Sigmoid colon (tissue), 7 donors: ENCODE data around the gene APBB3. TPM values are rescaled to one million over a fixed set of nuclear protein-coding genes. Genes with fewer than 3 reads are reported as not detected.

Experiments
- DNase-seq: peaks from one replicate; pipeline ENCODE4 v3.0.0-alpha.2; 2019
- H3K27ac ChIP-seq, 4 donors: fragments of 200-600 bp; sonication (generic); one replicate each; pipeline ENCODE4 v1.5.1; 2016 to 2019; ENCODE audit warnings: mild to moderate bottlenecking in 1 of 4
- H3K27me3 ChIP-seq, 3 donors: fragments of 200-600 bp; sonication (generic); one replicate each; pipeline ENCODE4 v1.5.1; 2019; ENCODE audit warnings: mild to moderate bottlenecking in 1 of 3
- H3K36me3 ChIP-seq, 4 donors: fragments of 200-600 bp; sonication (generic); one replicate each; pipeline ENCODE4 v1.5.1; 2016 to 2019
- H3K4me1 ChIP-seq, 4 donors: fragments of 200-600 bp; sonication (generic); one replicate each; pipeline ENCODE4 v1.5.1; 2017 to 2019
- H3K4me3 ChIP-seq, 4 donors: fragments of 200-600 bp; sonication (generic); one replicate each; pipeline ENCODE4 v1.5.1; 2017 to 2019; ENCODE audit warnings: mild to moderate bottlenecking in 2 of 4, moderate library complexity in 1 of 4
- H3K9me3 ChIP-seq, 4 donors: fragments of 200-600 bp in 3 of 4; sonication (generic) in 3 of 4; one replicate each; pipeline versions ENCODE4 v1.5.1 to v1.6.1; 2013 to 2019
- EP300 ChIP-seq, 4 donors: sonication (generic); formaldehyde crosslinking; IDR thresholded peaks; one replicate each; pipeline ENCODE4 v1.6.1; 2017; ENCODE audit warnings: antibody characterized with exemption in 4 of 4
- POLR2A ChIP-seq, 2 donors: fragments of 450-650 bp; IDR thresholded peaks; one replicate each; pipeline ENCODE4 v1.6.1; 2016; ENCODE audit warnings: antibody characterized with exemption in 2 of 2, mild to moderate bottlenecking in 2 of 2, moderate library complexity in 2 of 2
- POLR2AphosphoS5 ChIP-seq, 4 donors: sonication (generic); formaldehyde crosslinking; IDR thresholded peaks; one replicate each; pipeline ENCODE4 v1.6.1; 2017; ENCODE audit warnings: antibody characterized with exemption in 4 of 4
- WGBS, 2 donors: extraction: QIAGEN DNeasy Blood & Tissue Kit; methylation state at CpG; one replicate each; pipeline ENCODE4 v1.1.7; 2013; 5-methylcytosine and 5-hydroxymethylcytosine counted together
- intact Hi-C: fragments of 100-400 bp; cut with DNase I; formaldehyde crosslinking; loops from one replicate; pipeline ENCODE4 v1.15.1; 2023
- polyA plus RNA-seq, 3 donors: library from polyadenylated mRNA; stranded (reverse); fragments of 200-250 nt; gene quantifications; one replicate each; pipeline ENCODE4 v1.2.3, GENCODE V29; 2013
- total RNA-seq, 4 donors: library from RNA; depleted of rRNA; stranded (reverse); fragments of >200 nt; gene quantifications; one replicate each; pipeline ENCODE4 v1.1.0, GENCODE V29; 2016
- TF ChIP-seq, protein P1 (sequence below), 4 experiments: fragments of 450-650 bp in 3 of 4; fragments of 200-600 bp in 1 of 4; IDR thresholded peaks; one replicate each; pipeline ENCODE4 v1.5.1; 2016 to 2019; ENCODE audit warnings: antibody characterized with exemption in 4 of 4, mild to moderate bottlenecking in 3 of 4, moderate library complexity in 2 of 4
- donor health status: healthy with polysubstance abuse.
- donor health status: Bipolar disorder and iron deficiency.
- donor health status: healthy.

Gene APBB3
- total and polyA plus RNA-seq, 7 donors, result 4.2 to 27.9 (median 14.3) TPM

DNA sequence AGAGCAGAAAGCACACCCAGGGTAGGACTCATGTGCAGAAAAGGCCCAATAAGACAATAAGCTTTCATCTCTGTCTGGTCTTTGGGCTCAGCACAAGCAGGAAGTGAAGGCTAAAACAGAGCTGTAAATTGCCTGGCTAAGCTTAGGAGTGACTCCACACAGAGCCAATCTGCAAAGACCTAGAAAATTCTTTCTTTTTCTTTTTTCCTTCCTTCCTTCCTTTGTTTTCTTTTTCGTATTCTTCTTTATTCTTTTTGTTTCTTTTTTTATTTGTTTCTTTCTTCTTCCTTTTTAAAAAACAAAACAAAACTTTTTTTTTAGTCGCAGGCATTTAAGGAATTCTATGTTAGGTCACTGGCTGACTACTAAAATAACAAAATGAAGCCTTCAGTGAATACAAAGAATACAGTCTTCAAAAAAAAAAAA, 12.4 kb upstream of the APBB3 start:
- no peak overlapping the region for H3K4me3 ChIP-seq
- intact Hi-C loops, result no loop called here
- H3K27ac ChIP-seq, result peak overlapping the region in 2 of 4 donors; percentile 6 to 7
- H3K27me3 ChIP-seq, result no peaks in the 10 kb centered on the region
- no peaks in the 10 kb centered on the region for H3K9me3 ChIP-seq
- TF ChIP-seq EP300 (IDR thresholded peaks at IDR 0.05) (no peak), POLR2AphosphoS5 (IDR thresholded peaks at IDR 0.05) (no peak), POLR2A (IDR thresholded peaks at IDR 0.05) (no peak)
- TF ChIP-seq, protein P1, sequence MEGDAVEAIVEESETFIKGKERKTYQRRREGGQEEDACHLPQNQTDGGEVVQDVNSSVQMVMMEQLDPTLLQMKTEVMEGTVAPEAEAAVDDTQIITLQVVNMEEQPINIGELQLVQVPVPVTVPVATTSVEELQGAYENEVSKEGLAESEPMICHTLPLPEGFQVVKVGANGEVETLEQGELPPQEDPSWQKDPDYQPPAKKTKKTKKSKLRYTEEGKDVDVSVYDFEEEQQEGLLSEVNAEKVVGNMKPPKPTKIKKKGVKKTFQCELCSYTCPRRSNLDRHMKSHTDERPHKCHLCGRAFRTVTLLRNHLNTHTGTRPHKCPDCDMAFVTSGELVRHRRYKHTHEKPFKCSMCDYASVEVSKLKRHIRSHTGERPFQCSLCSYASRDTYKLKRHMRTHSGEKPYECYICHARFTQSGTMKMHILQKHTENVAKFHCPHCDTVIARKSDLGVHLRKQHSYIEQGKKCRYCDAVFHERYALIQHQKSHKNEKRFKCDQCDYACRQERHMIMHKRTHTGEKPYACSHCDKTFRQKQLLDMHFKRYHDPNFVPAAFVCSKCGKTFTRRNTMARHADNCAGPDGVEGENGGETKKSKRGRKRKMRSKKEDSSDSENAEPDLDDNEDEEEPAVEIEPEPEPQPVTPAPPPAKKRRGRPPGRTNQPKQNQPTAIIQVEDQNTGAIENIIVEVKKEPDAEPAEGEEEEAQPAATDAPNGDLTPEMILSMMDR (IDR thresholded peaks at IDR 0.05), result no peak
- WGBS, 2 donors, result 65 to 73% methylated on average over 2 of the region's 2 CpGs
- no peaks in the 10 kb centered on the region for H3K36me3 ChIP-seq
- no peak for DNase-seq
- no peaks in the 10 kb centered on the region for H3K4me1 ChIP-seq

DNA sequence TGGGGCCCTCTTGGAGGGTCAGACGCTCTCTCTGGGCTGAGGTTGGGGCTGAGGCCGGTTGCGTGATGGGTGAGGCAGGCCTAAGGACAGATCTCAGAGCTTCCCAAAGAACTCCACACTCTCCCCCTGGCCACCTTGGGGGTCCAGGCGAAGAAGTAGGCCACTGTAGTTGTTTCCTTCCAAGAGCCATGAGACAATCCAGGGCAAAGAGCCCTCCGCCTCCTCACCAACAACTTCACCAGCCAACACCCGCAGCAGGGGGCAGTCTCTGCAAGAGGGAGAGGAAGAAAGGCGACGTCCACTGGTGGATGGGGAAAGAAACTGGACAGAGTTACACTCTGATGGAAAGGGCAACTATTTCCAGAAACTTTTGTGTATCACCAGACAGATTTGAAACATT, 10.9 kb upstream of the APBB3 start:
- intact Hi-C loops, result no loop called here
- no peak for TF ChIP-seq POLR2A (IDR thresholded peaks at IDR 0.05)
- TF ChIP-seq, protein P1 (IDR thresholded peaks at IDR 0.05), result peak in 1 of 4 experiments; percentile 38
- no peak for TF ChIP-seq POLR2AphosphoS5 (IDR thresholded peaks at IDR 0.05)
- no peak for TF ChIP-seq EP300 (IDR thresholded peaks at IDR 0.05)
- no peaks in the 10 kb centered on the region for H3K9me3 ChIP-seq
- no peaks in the 10 kb centered on the region for H3K27me3 ChIP-seq
- DNase-seq, result peak; percentile 79
- no peak overlapping the region for H3K27ac ChIP-seq
- H3K4me1 ChIP-seq, result peaks cover 0 to 7% (median 3%) of the 10 kb centered on the region in 4 donors
- peaks cover 0 to 3% (median 0%) of the 10 kb centered on the region in 4 donors for H3K36me3 ChIP-seq
- H3K4me3 ChIP-seq, result no peak overlapping the region
- 60 to 86% methylated on average over 8 of the region's 8 CpGs for WGBS, 2 donors

DNA sequence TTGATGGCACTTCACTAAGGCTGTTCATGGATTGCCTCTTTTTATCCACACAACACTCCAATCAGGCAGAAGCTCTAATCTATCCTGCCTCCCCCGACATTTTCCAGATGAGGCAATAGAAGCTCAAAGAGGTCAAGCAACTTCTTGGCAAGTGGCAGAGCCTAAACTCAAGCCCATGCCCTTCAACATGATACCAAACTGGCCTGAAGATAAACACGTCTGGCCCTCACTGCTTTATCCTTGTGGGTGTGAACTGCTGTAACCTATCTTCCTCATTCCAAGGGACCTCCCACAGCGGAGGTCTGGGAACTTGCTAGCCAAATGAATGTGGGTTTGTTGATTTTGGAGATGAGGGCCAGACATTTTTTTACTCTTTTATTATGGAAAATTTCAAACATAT, 9.8 kb upstream of the APBB3 start:
- TF ChIP-seq POLR2A (IDR thresholded peaks at IDR 0.05) (no peak), POLR2AphosphoS5 (IDR thresholded peaks at IDR 0.05) (no peak), EP300 (IDR thresholded peaks at IDR 0.05) (no peak)
- intact Hi-C loops, result no loop called here
- H3K27ac ChIP-seq, result no peak overlapping the region

DNA sequence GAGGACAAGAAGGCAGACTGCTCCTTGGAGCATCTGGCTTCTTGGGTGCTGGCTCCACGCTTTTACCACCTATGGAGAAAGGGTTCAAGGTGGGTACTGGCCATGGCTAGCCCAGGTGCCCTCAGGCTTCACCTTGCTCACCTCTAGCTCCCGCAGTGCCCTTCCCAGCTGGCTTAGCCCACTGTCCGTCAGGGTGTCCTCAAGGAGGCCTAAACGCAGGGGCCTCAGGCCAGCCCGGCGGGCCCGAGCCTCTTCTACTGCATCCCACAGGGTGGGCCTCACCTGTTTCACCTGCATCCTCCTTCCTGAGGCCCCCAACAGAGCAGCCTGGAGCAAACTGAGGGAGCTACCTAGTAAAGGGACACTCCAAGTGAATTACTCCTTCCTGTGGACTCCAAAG, 9.3 kb upstream of the APBB3 start:
- intact Hi-C loops, result no loop called here
- WGBS, 2 donors, result 96 to 98% methylated on average over 7 of the region's 7 CpGs
- Histone ChIP-seq H3K4me3 (no peak overlapping the region), H3K27ac (no peak overlapping the region), H3K9me3 (no peaks in the 10 kb centered on the region), H3K27me3 (no peaks in the 10 kb centered on the region), H3K36me3 (peaks cover 0 to 9% (median 0%) of the 10 kb centered on the region in 4 donors), H3K4me1 (peaks cover 0 to 16% (median 8%) of the 10 kb centered on the region in 4 donors)
- TF ChIP-seq, protein P1 (IDR thresholded peaks at IDR 0.05), result no peak
- TF ChIP-seq POLR2AphosphoS5 (IDR thresholded peaks at IDR 0.05), result no peak
- no peak for TF ChIP-seq POLR2A (IDR thresholded peaks at IDR 0.05)
- TF ChIP-seq EP300 (IDR thresholded peaks at IDR 0.05), result no peak
- peak; percentile 54 for DNase-seq

More for the DNA sequence above, 9.8 kb upstream of the APBB3 start:
- H3K36me3 ChIP-seq, result peaks cover 0 to 8% (median 0%) of the 10 kb centered on the region in 4 donors
- 12 to 54% methylated on average over 3 of the region's 3 CpGs for WGBS, 2 donors
- DNase-seq, result no peak
- no peaks in the 10 kb centered on the region for H3K27me3 ChIP-seq
- H3K4me1 ChIP-seq, result peaks cover 0 to 13% (median 6%) of the 10 kb centered on the region in 4 donors
- H3K4me3 ChIP-seq, result no peak overlapping the region
- H3K9me3 ChIP-seq, result no peaks in the 10 kb centered on the region

DNA sequence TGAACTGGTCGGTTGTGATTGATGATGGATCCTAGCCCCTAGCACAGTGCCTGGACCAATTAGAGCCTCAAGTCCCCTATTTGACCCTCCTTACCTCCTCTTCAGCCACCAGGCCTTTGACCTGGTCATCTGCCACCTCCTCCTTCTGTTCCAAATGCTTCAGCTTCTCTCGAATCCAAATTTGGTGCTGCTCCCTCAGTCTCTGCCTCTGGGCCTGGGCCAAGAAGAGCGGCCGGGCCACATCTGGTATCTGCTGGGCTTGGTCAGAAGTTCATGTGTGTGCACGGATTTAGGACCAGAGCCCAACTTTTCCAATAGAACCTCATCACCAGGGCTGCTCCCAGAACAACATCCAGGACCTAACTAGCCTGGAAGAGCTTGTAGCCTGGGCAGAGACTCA, 6.7 kb upstream of the APBB3 start:
- WGBS, 2 donors, result 83 to 86% methylated on average over 5 of the region's 5 CpGs
- H3K9me3 ChIP-seq, result no peaks in the 10 kb centered on the region
- H3K36me3 ChIP-seq, result peaks cover 5 to 30% (median 16%) of the 10 kb centered on the region in 4 donors
- DNase-seq, result peak; percentile 71
- TF ChIP-seq EP300 (IDR thresholded peaks at IDR 0.05) (no peak), POLR2A (IDR thresholded peaks at IDR 0.05) (no peak), POLR2AphosphoS5 (IDR thresholded peaks at IDR 0.05) (no peak)
- TF ChIP-seq, protein P1 (IDR thresholded peaks at IDR 0.05), result no peak
- peak overlapping the region; percentile 11 to 54 (median 38) for H3K27ac ChIP-seq
- intact Hi-C loops, result no loop called here
- H3K4me1 ChIP-seq, result peaks cover 0 to 35% (median 18%) of the 10 kb centered on the region in 4 donors
- no peaks in the 10 kb centered on the region for H3K27me3 ChIP-seq
- no peak overlapping the region for H3K4me3 ChIP-seq
